Heart right ventricle (tissue), 16 donors: ENCODE results near the gene KLHL24. TPM values are rescaled to one million over a fixed set of nuclear protein-coding genes. Genes with fewer than 3 reads are reported as not detected.

Experiments used
- ATAC-seq, 8 donors: fragments of 200-7000 bp; cut with Tn5 transposase; one replicate each; pipeline ENCODE4 v1.9.1; 2020; ENCODE audit warnings: mild to moderate bottlenecking in 8 of 8, moderate library complexity in 8 of 8, moderate number of reproducible peaks in 1 of 8
- DNase-seq, 2 donors: peaks; one replicate each; pipeline ENCODE4 v3.0.0-alpha.2; 2020
- H3K27ac ChIP-seq, 10 donors: fragments of 200-600 bp; sonication (generic) in 2 of 10; one replicate each; pipeline versions ENCODE4 v1.5.0 to v1.8.0; 2020 to 2022; ENCODE audit warnings: mild to moderate bottlenecking in 3 of 10
- H3K27me3 ChIP-seq, 7 donors: fragments of 200-600 bp; one replicate each; pipeline ENCODE4 v1.8.0; 2021 to 2022; ENCODE audit warnings: mild to moderate bottlenecking in 2 of 7
- H3K36me3 ChIP-seq, 9 donors: fragments of 200-600 bp; sonication (generic) in 1 of 9; one replicate each; pipeline versions ENCODE4 v1.5.0 to v1.8.0; 2020 to 2022; ENCODE audit warnings: mild to moderate bottlenecking in 2 of 9
- H3K4me1 ChIP-seq, 9 donors: fragments of 200-600 bp; sonication (generic) in 1 of 9; one replicate each; pipeline versions ENCODE4 v1.5.0 to v1.8.0; 2020 to 2022; ENCODE audit warnings: mild to moderate bottlenecking in 4 of 9
- H3K4me3 ChIP-seq, 10 donors: fragments of 200-600 bp; sonication (generic) in 2 of 10; one replicate each; pipeline versions ENCODE4 v1.5.0 to v1.8.0; 2020 to 2022; ENCODE audit warnings: mild to moderate bottlenecking in 7 of 10, moderate library complexity in 2 of 10
- H3K9me3 ChIP-seq, 11 donors: fragments of 200-600 bp in 10 of 11; sonication (generic) in 2 of 11; one replicate each; pipeline versions ENCODE4 v1.5.0 to v1.8.0; 2013 to 2022; ENCODE audit warnings: mild to moderate bottlenecking in 2 of 11, control low read depth in 1 of 11, moderate library complexity in 1 of 11
- WGBS, 2 donors: extraction: QIAGEN DNeasy Blood & Tissue Kit; methylation state at CpG; one replicate each; pipeline ENCODE4 v1.1.7; 2013; ENCODE audit warnings: inconsistent platforms in 1 of 2; 5-methylcytosine and 5-hydroxymethylcytosine counted together
- intact Hi-C, 10 donors: fragments of 100-400 bp; cut with DNase I; formaldehyde crosslinking; loops; one replicate each; pipeline versions ENCODE4 v1.11.1 to v1.14.2; 2022
- polyA plus RNA-seq, 2 donors: library from polyadenylated mRNA; stranded (reverse); fragments of 200-250 nt; gene quantifications; one replicate each; pipeline ENCODE4 v1.2.3, GENCODE V29; 2013
- total RNA-seq, 10 donors: library from RNA; stranded (reverse); fragmentation: NEBNext Ultra II Directional in 3 of 10; extraction: Animal tissue kit (Norgen Biotek cat#: 25700) in 3 of 10; gene quantifications; one replicate each; pipeline versions ENCODE4 v1.2.1 to v1.2.4, GENCODE V29; 2021 to 2023
- TF ChIP-seq, protein P1 (sequence below), 9 donors: fragments of 200-600 bp; sonication (generic) in 2 of 9; IDR thresholded peaks; one replicate each; pipeline versions ENCODE4 v1.5.0 to v1.8.0; 2021 to 2022; ENCODE audit warnings: antibody characterized with exemption in 9 of 9, mild to moderate bottlenecking in 5 of 9, moderate library complexity in 1 of 9
- donor health status: Arrhythmogenic right ventricular cardiomyopathy.
- donor health status: ischemic (EF 13 %, LVEDD 7.1; RV severe dilation, severe dysfunction).
- donor health status: healthy with polysubstance abuse.
- donor health status: DM: no; HTN: yes; CAD: no.
- donor health status: DM: no; HTN: no; CAD: no.
- donor health status: ischemic (EF 25% LVEDD 6.9; RV normal size, moderate dysfunction).
- donor health status: ischemic (EF 25% LVEDD 5.7; RV mildly dilated, moderate dysfunction).
- donor health status: healthy.
- donor health status: DM: yes; HTN: yes; CAD: no.
- donor health status: Ischemic cardiomyopathy.
- donor health status: ischemic (EF 35%, LVEDD 5.7; RV mildly dilated, moderate dysfunction).
- donor health status: nonischemic (EF 11% LVEDD 7.7; RV severe dilation, severe dysfunction).
- donor health status: DM: yes; HTN: yes; CAD: no.
- donor health status: PGD.
- donor health status: ischemic (EF 29% LVEDD 5.4; RV normal size, mild dysfunction).
- donor health status: nonischemic (EF 23%, LVEDD 6.1; RV moderate dilation, normal function).

Gene KLHL24
- total and polyA plus RNA-seq, 12 donors, result 7.6 to 305 (median 233) TPM

DNA sequence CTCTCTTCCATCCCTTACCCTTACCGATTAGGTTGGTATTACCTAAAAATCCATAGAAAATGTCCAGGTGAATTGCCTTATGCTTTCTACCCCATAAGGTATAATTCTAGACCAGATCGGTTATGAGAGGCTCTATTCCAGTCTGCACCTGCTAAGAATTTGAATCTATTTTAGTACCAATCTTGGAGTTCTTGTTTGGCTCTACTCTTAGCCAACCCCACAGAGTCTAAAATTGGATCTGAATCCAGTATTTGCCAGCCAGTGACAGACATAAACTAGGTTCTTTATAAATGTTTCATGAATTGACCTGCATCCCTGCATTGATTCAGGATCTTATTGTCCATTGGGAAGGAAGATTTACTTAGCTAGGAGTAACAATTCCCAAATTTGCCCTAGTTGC, 6.5 kb downstream of the KLHL24 start:
- Histone ChIP-seq H3K27me3 (no peaks in the 10 kb centered on the region), H3K36me3 (peaks cover 0 to 48% (median 0%) of the 10 kb centered on the region in 9 donors), H3K9me3 (no peaks in the 10 kb centered on the region), H3K27ac (peak overlapping the region in 8 of 10 donors; percentile 39 to 99 (median 72)), H3K4me1 (peaks cover 14 to 93% (median 66%) of the 10 kb centered on the region in 9 donors), H3K4me3 (no peak overlapping the region)
- TF ChIP-seq, protein P1, sequence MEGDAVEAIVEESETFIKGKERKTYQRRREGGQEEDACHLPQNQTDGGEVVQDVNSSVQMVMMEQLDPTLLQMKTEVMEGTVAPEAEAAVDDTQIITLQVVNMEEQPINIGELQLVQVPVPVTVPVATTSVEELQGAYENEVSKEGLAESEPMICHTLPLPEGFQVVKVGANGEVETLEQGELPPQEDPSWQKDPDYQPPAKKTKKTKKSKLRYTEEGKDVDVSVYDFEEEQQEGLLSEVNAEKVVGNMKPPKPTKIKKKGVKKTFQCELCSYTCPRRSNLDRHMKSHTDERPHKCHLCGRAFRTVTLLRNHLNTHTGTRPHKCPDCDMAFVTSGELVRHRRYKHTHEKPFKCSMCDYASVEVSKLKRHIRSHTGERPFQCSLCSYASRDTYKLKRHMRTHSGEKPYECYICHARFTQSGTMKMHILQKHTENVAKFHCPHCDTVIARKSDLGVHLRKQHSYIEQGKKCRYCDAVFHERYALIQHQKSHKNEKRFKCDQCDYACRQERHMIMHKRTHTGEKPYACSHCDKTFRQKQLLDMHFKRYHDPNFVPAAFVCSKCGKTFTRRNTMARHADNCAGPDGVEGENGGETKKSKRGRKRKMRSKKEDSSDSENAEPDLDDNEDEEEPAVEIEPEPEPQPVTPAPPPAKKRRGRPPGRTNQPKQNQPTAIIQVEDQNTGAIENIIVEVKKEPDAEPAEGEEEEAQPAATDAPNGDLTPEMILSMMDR (IDR thresholded peaks at IDR 0.05), result no peak
- ATAC-seq, result peak; percentile 45 to 79 (median 64)
- 61 to 68% methylated on average over 2 of the region's 2 CpGs for WGBS, 2 donors
- intact Hi-C loops, result no loop called here
- no peak for DNase-seq

GRCh38 chr3:183644244-183644643, 8.8 kb downstream of the KLHL24 start:
- DNase-seq (no peak), ATAC-seq (no peak)
- Histone ChIP-seq H3K4me3 (no peak overlapping the region), H3K27me3 (no peaks in the 10 kb centered on the region), H3K9me3 (no peaks in the 10 kb centered on the region), H3K4me1 (peaks cover 6 to 70% (median 48%) of the 10 kb centered on the region in 9 donors), H3K27ac (no peak overlapping the region), H3K36me3 (peaks cover 0 to 63% (median 0%) of the 10 kb centered on the region in 9 donors)
- 31 to 49% methylated on average over 1 of the region's 1 CpG for WGBS, 2 donors
- intact Hi-C loops, result no loop called here
- TF ChIP-seq, protein P1 (IDR thresholded peaks at IDR 0.05), result no peak

DNA sequence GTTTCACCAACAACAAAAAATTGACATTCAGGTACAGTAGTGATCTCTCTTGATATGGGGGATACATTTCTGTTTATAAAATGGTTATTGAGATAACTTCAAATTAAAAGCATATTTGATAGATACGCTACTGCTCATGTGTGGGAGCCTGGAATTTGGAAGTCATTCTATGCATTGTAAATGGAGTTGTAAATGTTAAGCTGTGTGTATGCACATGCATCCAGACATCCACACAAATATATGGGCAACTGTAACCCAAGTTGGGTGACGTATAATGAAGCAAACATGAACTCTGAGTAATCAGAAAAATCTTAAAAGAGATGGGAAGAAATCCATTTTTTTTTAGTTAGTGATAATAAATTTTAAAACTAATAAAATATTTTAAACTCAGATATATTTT, 9.8 kb downstream of the KLHL24 start:
- peaks cover 0 to 71% (median 6%) of the 10 kb centered on the region in 9 donors for H3K36me3 ChIP-seq
- TF ChIP-seq, protein P1 (IDR thresholded peaks at IDR 0.05), result no peak
- no peak for ATAC-seq
- peaks cover 3 to 60% (median 40%) of the 10 kb centered on the region in 9 donors for H3K4me1 ChIP-seq
- no peak for DNase-seq
- WGBS, 2 donors, result 60 to 81% methylated on average over 2 of the region's 2 CpGs
- no peak overlapping the region for H3K27ac ChIP-seq
- intact Hi-C loops, result no loop called here
- H3K4me3 ChIP-seq, result no peak overlapping the region
- H3K27me3 ChIP-seq, result no peaks in the 10 kb centered on the region
- H3K9me3 ChIP-seq, result peaks cover 0 to 2% (median 0%) of the 10 kb centered on the region in 11 donors

DNA sequence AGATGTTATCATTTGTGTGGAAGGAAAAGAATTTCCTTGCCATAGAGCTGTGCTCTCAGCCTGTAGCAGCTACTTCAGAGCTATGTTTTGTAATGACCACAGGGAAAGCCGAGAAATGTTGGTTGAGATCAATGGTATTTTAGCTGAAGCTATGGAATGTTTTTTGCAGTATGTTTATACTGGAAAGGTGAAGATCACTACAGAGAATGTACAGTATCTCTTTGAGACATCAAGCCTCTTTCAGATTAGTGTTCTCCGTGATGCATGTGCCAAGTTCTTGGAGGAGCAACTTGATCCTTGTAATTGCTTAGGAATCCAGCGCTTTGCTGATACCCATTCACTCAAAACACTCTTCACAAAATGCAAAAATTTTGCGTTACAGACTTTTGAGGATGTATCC, 15.1 kb downstream of the KLHL24 start:
- WGBS, 2 donors, result 83 to 85% methylated on average over 4 of the region's 4 CpGs
- H3K36me3 ChIP-seq, result peaks cover 0 to 98% (median 49%) of the 10 kb centered on the region in 9 donors
- intact Hi-C loops, result no loop called here
- no peaks in the 10 kb centered on the region for H3K27me3 ChIP-seq
- DNase-seq (no peak), ATAC-seq (no peak)
- H3K4me1 ChIP-seq, result peaks cover 0 to 41% (median 6%) of the 10 kb centered on the region in 9 donors
- peaks cover 0 to 55% (median 27%) of the 10 kb centered on the region in 11 donors for H3K9me3 ChIP-seq
- TF ChIP-seq, protein P1 (IDR thresholded peaks at IDR 0.05), result no peak
- no peak overlapping the region for H3K27ac ChIP-seq
- H3K4me3 ChIP-seq, result no peak overlapping the region
